Right ventricle myocardium inferior (tissue), 1 donor: ENCODE data around the gene VPS37C. TPM values are rescaled to one million over a fixed set of nuclear protein-coding genes. Genes with fewer than 3 reads are reported as not detected.
"Not testable (repeated sequence)": the region's sequence is repeated elsewhere in the genome, so short reads cannot be mapped to it uniquely, and the experiment has no call there.

Source experiments
- ATAC-seq: fragments of 200-7000 bp; cut with Tn5 transposase; one replicate; pipeline ENCODE4 v1.9.1; 2020; ENCODE audit warnings: mild to moderate bottlenecking, moderate library complexity
- DNase-seq: peaks from one replicate; pipeline ENCODE4 v3.0.0; 2021; ENCODE audit errors: missing footprints
- intact Hi-C: fragments of 100-400 bp; cut with DNase I; formaldehyde crosslinking; loops from one replicate; pipeline ENCODE4 v1.11.0; 2022
- long read RNA-seq: library from polyadenylated mRNA; unstranded; transcript quantifications from one replicate; pipeline ENCODE4 v2.0.0, GENCODE V29; 2021
- total RNA-seq: library from RNA; stranded (reverse); fragmentation: NEBNext Ultra II Directional; extraction: Animal tissue kit (Norgen Biotek cat#: 25700); gene quantifications from one replicate; pipeline ENCODE4 v1.2.1, GENCODE V29; 2021
- donor health status: DM: no; HTN: yes; CAD: no; lungs with severe emphysema.

The VPS37C gene
- total RNA-seq: 16.5 TPM
- long read RNA-seq, transcript VPS37C-201 (5 exons, 2,865 nt): major isoform, 13 of 16 reads
- long read RNA-seq, partial matches to known transcripts: 0 of 16 reads
- long read RNA-seq, other reads (novel, unspliced or antisense): 3 of 16 reads

DNA sequence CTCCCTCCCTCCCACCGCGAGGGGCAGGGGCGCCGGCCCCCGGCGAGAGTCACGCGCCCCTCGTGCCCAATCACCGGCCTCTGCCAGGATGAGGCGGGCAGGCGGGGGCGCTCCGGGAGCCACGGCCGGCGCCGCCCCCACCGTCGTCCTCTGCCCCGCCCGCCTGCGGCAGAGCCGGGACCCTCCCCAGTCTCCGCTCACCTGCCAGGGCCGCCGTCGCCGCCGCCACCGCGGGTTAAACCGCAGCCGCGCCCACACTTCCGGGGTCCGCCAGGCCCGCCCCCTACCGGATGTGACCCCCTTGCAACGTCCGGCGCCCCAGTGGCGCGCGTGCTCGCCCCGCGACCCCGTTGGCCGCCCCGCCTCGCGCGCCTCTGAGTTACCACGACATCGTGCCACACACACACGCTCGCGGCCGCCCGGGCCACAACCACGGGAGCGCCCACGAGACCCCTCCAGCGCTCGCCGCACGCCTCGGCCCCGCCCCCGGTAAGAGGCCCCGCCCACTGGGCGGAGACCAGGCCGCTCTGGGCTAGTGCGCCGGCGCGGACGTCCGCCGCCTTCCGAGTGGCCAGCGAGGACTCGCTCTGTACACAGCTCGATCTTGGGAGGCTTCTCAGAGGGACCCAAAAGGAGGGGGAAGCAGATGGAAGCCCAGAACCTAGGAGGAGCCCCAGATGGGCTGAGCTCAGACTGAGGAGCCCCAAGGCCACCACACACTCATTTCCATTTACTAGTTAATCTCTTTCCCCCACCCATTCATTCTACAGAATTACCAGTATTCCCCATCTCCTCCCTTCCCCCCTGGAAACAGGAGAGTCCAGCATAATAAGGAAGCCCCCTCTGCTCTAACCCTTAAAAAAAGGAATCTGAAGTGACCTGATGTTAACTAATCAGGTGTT is at the start of gene VPS37C:
Gene VPS37C, minus strand, starts transcription at position 237 of the 902 bp plus-strand sequence. CDS start 22,597 bp downstream, outside the sequence.
- intact Hi-C loops: no loop called here
- peak; percentile 95 for DNase-seq

GRCh38 chr11:61210629-61211028 is 49.4 kb upstream of the VPS37C start:
- peak; percentile 21 for ATAC-seq
- intact Hi-C loops: not testable (repeated sequence)

More for the DNA sequence above, at the start of gene VPS37C:
- peak; percentile 98 for ATAC-seq

GRCh38 chr11:61207636-61208310 is 46.5 kb upstream of the VPS37C start:
- ATAC-seq, DNase-seq, intact Hi-C loops: not testable (repeated sequence)

More at GRCh38 chr11:61210629-61211028, 49.4 kb upstream of the VPS37C start:
- not testable (repeated sequence) for DNase-seq

GRCh38 chr11:61204502-61205059 is 43.4 kb upstream of the VPS37C start:
- DNase-seq, intact Hi-C loops, ATAC-seq: not testable (repeated sequence)

DNA sequence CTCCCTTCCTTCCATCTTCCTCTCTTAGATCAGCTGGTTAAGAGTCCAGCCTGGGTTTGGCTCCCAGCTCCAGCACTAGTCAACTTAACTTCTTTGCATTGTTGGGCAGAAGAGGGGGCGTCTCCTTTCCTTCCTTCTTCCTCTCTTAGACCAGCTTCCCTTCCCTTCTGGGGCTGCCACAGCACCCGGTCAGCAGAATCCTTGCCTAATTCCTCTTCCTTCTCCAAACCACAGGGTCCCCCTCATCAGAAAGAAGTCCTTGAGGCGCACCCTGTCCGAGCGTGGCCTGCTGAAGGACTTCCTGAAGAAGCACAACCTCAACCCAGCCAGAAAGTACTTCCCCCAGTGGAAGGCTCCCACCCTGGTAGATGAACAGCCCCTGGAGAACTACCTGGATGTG is 42.6 kb upstream of the VPS37C start:
- intact Hi-C loops, DNase-seq: not testable (repeated sequence)
- peak; percentile 54 for ATAC-seq

GRCh38 chr11:61202950-61203746 is 41.9 kb upstream of the VPS37C start, which contains the start of gene PGA3:
Gene PGA3 (plus strand): TSS chr11:61203515. CDS start chr11:61203565, 50 bp downstream.
- intact Hi-C loops, ATAC-seq, DNase-seq: not testable (repeated sequence)

DNA sequence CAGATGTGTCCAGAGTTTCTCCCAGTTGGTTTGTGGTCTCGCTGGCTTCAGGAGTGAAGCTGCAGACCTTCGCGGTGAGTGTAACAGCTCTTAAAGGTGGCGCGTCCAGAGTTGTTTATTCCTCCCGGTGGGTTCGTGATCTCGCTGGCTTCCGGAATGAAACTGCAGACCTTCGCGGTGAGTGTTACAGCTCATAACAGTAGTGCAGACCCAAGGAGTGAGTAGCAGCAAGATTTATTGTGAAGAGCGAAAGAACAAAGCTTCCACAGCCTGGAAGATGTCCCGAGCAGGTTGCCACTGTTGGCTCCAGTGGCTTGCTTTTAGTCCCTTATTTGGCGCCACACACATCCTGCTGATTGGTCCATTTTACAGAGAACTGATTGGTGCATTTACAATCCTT is 40.2 kb upstream of the VPS37C start:
- DNase-seq (no peak), ATAC-seq (no peak)
- intact Hi-C loops: no loop called here

- intact Hi-C loops: no loop called here
- no peak for ATAC-seq
- DNase-seq: no peak
Observed at GRCh38 chr11:61198948-61199523, 37.8 kb upstream of the VPS37C start.

- intact Hi-C loops: no loop called here
- no peak for ATAC-seq
Observed at GRCh38 chr11:61198361-61198760, 37.1 kb upstream of the VPS37C start.

DNA sequence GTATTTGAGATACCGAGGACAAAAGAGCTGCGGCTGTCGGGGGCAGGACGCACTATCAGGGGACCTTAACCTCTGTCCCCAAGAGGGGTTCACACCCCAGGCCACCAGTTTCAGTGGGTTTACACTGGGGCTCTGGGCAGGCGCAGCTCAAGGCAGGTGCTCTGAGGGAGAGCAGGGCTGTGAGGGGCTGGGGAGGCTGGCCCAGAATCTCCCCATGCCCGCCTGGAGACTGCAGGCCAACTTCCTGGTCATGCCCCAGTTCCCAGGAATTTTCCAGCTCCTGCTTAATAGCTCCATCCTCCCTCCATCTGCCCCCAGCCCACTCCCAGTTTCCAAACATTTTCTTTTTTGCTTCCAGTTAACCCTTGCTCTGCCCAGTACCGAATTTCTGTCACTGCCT is 34.5 kb upstream of the VPS37C start:
- intact Hi-C loops: no loop called here
- no peak for DNase-seq
- no peak for ATAC-seq

More at GRCh38 chr11:61198361-61198760, 37.1 kb upstream of the VPS37C start:
- DNase-seq: no peak

- intact Hi-C loops: no loop called here
- ATAC-seq (no peak), DNase-seq (no peak)
Observed at GRCh38 chr11:61194981-61195695, 33.9 kb upstream of the VPS37C start.

- intact Hi-C loops: no loop called here
- DNase-seq (no peak), ATAC-seq (no peak)
Observed at GRCh38 chr11:61194169-61194671, 33.0 kb upstream of the VPS37C start.

GRCh38 chr11:61193596-61193995 is 32.4 kb upstream of the VPS37C start:
- intact Hi-C loops: no loop called here
- DNase-seq (no peak), ATAC-seq (no peak)

- intact Hi-C loops: no loop called here
- DNase-seq (no peak), ATAC-seq (no peak)
Observed at GRCh38 chr11:61189933-61190332, 28.7 kb upstream of the VPS37C start.

DNA sequence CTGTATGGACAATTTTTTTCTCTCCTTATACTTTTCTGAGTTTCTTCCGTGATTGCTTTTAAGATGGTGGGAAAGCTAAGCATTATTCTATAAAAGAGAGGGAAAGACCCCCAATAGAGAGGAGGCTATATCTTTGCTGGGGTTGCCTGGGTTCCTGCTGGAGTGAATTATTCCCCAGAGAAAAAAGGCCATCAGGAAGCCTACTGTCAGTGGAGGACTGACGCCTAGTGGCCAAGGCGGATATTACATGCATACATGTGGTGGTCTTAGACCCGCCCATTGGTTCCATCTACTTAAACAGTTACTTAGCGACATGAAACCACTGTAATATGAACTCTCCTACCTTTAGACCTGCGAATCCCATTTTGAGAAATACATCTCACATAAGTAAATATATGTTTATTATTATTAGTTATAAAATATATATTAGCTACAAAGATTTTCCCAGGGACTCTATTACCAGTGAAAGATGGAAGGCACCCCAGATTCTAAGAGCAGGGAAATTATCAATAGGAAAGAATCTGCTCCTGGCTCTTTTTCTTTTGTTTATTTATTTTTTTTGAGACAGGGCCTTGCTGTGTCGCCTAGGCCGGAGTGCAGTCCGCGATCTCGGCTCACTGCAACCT is 26.4 kb upstream of the VPS37C start:
- peak; percentile 77 for DNase-seq
- intact Hi-C loops: loop anchor here (2.0 kb wide), 2 partner anchors 217 to 357 kb away; partner anchors contain the start of gene CD6
- ATAC-seq: peak; percentile 72

GRCh38 chr11:61186504-61186903 is 25.3 kb upstream of the VPS37C start:
- DNase-seq (no peak), ATAC-seq (no peak)
- intact Hi-C loops: loop anchor here (2.0 kb wide), 2 partner anchors 216 to 356 kb away; partner anchors contain the start of gene CD6
